Parathyroid adenoma (tissue), 2 donors: ENCODE data around the gene EFNB2.

Source experiments
- H2AFZ ChIP-seq: fragments of 300-600 bp; sonication (generic); one replicate; pipeline ENCODE4 v1.7.0; 2017; ENCODE audit warnings: antibody characterized with exemption, mild to moderate bottlenecking
- H3K27ac ChIP-seq: fragments of 300-600 bp; sonication (generic); one replicate; pipeline ENCODE4 v1.7.0; 2017
- H3K27me3 ChIP-seq: fragments of 300-600 bp; sonication (generic); one replicate; pipeline ENCODE4 v1.7.0; 2017; ENCODE audit warnings: low read length; ENCODE audit not compliant: control insufficient read depth, insufficient read depth
- H3K36me3 ChIP-seq: fragments of 300-600 bp; sonication (generic); one replicate; pipeline ENCODE4 v1.7.0; 2017; ENCODE audit warnings: low read length; ENCODE audit not compliant: control insufficient read depth, insufficient read depth
- H3K4me1 ChIP-seq: fragments of 300-600 bp; sonication (generic); one replicate; pipeline ENCODE4 v1.7.0; 2017; ENCODE audit warnings: control low read depth
- H3K4me2 ChIP-seq: fragments of 300-600 bp; sonication (generic); one replicate; pipeline ENCODE4 v1.7.0; 2017; ENCODE audit warnings: low read length
- H3K4me3 ChIP-seq: fragments of 300-600 bp; sonication (generic); one replicate; pipeline ENCODE4 v1.7.0; 2017; ENCODE audit warnings: low read depth, low read length
- H3K79me2 ChIP-seq: fragments of 300-600 bp; sonication (generic); one replicate; pipeline ENCODE4 v1.7.0; 2017; ENCODE audit warnings: control low read depth
- H3K9ac ChIP-seq: fragments of 300-600 bp; sonication (generic); one replicate; pipeline ENCODE4 v1.7.0; 2017; ENCODE audit warnings: mild to moderate bottlenecking
- H3K9me3 ChIP-seq: fragments of 300-600 bp; sonication (generic); one replicate; pipeline ENCODE4 v1.7.0; 2017; ENCODE audit warnings: low read length; ENCODE audit not compliant: control insufficient read depth
- TF ChIP-seq, protein P1 (sequence below): fragments of 300-600 bp; sonication (generic); IDR thresholded peaks from one replicate; pipeline ENCODE4 v1.7.0; 2017; ENCODE audit warnings: antibody characterized with exemption, mild to moderate bottlenecking
- donor health status: primary hyperparathyroidism.

EFNB2 gene

DNA sequence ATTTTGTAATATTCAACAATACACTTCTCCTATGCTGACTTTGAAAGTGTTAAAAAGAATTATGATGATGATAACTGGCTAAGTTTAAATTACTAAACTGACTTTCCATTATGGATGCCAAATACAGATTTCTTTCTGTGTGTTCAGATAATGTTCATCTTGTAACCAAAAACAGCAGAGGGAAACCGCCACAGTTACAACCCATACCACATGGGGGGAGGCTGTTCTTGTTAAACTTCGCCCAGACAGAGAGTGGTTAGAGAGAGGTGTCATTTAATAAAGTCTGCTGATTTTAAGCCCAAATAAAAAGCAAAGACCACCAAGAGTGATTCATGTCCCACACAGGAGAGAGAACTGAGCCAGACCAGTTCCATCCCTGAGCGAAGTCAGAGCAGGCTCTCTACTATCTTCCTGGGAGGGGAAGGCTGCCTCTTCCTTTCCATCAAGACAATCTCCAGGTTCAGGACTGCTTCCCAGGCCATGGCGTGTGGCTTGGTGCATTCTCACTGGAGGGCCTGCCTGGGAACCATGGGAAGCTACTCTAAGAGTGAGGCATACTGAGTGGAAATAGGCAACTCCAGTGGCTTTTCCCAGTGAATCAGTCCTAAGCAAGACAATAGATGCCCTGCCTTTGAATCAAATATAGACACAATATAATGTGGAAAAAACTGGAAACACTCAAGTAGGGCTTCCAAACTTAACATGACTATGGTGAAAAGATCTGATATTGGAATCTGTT lies 18.2 kb downstream of the EFNB2 start:
- no peaks in the 10 kb centered on the region for H3K36me3 ChIP-seq
- H3K9ac ChIP-seq, result no peak overlapping the region
- no peaks in the 10 kb centered on the region for H3K79me2 ChIP-seq
- H3K4me1 ChIP-seq, result no peaks in the 10 kb centered on the region
- H3K4me2 ChIP-seq, result no peak overlapping the region
- no peak overlapping the region for H2AFZ ChIP-seq
- no peak overlapping the region for H3K27ac ChIP-seq
- TF ChIP-seq, protein P1, sequence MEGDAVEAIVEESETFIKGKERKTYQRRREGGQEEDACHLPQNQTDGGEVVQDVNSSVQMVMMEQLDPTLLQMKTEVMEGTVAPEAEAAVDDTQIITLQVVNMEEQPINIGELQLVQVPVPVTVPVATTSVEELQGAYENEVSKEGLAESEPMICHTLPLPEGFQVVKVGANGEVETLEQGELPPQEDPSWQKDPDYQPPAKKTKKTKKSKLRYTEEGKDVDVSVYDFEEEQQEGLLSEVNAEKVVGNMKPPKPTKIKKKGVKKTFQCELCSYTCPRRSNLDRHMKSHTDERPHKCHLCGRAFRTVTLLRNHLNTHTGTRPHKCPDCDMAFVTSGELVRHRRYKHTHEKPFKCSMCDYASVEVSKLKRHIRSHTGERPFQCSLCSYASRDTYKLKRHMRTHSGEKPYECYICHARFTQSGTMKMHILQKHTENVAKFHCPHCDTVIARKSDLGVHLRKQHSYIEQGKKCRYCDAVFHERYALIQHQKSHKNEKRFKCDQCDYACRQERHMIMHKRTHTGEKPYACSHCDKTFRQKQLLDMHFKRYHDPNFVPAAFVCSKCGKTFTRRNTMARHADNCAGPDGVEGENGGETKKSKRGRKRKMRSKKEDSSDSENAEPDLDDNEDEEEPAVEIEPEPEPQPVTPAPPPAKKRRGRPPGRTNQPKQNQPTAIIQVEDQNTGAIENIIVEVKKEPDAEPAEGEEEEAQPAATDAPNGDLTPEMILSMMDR, result no peak
- no peak overlapping the region for H3K4me3 ChIP-seq
- no peaks in the 10 kb centered on the region for H3K9me3 ChIP-seq
- no peaks in the 10 kb centered on the region for H3K27me3 ChIP-seq

DNA sequence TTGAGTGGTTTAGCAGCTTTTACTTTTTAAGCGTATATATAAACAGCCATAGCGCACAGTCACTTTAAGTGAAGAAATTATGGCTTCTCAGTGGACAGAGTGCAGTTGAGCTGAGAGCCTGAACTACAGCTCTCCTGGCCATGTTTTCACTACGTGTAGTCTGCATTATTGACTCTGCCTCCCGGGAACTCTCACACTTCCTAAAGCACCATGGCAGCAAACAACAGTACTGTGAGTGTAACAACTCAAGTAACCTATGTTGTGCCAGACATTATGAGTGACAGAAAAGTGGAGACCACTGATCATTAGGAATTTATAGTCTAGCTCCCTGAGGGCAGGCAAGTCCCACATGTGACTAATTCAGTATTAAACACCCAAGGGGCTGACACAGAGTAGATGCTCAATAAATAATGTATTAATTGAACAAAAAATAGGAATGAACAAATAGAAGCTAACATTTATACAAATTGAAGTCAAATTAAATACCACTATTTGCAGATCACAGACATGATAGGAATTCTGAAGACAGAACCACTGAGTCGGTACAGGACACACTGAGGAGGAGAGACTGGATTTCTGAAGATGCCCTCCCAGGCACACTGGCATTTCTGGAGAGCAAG lies 19.7 kb downstream of the EFNB2 start:
- no peaks in the 10 kb centered on the region for H3K4me1 ChIP-seq
- TF ChIP-seq, protein P1, result no peak
- H3K4me3 ChIP-seq, result no peak overlapping the region
- no peaks in the 10 kb centered on the region for H3K9me3 ChIP-seq
- no peak overlapping the region for H3K4me2 ChIP-seq
- H2AFZ ChIP-seq, result no peak overlapping the region
- H3K79me2 ChIP-seq, result no peaks in the 10 kb centered on the region
- H3K9ac ChIP-seq, result no peak overlapping the region
- H3K36me3 ChIP-seq, result no peaks in the 10 kb centered on the region
- H3K27ac ChIP-seq, result no peak overlapping the region
- no peaks in the 10 kb centered on the region for H3K27me3 ChIP-seq

DNA sequence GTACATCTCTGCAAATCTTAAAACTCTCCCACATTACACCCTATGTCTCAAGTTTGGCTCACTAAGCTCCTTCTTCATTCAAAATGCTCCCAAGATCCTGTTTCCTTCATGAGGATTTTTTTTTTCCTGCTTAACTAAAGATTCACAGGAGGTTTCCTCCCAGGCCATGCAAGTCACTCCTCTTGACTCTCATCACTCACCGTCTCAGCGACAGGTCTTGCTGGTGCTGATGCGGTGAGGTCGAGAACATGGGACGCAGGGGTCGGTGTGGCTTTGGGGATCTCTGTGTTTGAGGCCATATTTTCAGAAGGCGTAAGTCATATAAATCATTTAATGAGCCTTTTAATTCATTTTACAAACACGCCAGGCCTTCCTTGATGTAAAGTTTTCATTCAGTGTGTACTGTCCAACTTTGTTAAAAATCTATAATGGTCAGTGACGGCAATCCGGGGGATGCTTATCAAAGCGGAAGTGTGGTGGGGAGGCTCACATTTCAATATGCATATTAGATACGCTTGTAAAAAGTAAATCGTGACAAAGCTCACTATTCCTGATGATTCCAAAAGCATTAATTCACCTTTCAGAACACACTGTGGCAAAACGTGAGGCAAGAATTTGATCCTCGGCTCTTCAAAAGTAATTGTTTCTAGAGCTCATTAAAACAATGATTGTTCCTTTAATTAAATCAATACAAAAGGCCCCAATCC lies 20.4 kb downstream of the EFNB2 start:
- Histone ChIP-seq H3K4me1 (no peaks in the 10 kb centered on the region), H3K79me2 (no peaks in the 10 kb centered on the region), H3K27me3 (no peaks in the 10 kb centered on the region), H3K4me2 (no peak overlapping the region), H3K36me3 (no peaks in the 10 kb centered on the region), H3K27ac (no peak overlapping the region), H3K9me3 (no peaks in the 10 kb centered on the region), H2AFZ (no peak overlapping the region), H3K9ac (no peak overlapping the region), H3K4me3 (no peak overlapping the region)
- TF ChIP-seq, protein P1, result no peak

DNA sequence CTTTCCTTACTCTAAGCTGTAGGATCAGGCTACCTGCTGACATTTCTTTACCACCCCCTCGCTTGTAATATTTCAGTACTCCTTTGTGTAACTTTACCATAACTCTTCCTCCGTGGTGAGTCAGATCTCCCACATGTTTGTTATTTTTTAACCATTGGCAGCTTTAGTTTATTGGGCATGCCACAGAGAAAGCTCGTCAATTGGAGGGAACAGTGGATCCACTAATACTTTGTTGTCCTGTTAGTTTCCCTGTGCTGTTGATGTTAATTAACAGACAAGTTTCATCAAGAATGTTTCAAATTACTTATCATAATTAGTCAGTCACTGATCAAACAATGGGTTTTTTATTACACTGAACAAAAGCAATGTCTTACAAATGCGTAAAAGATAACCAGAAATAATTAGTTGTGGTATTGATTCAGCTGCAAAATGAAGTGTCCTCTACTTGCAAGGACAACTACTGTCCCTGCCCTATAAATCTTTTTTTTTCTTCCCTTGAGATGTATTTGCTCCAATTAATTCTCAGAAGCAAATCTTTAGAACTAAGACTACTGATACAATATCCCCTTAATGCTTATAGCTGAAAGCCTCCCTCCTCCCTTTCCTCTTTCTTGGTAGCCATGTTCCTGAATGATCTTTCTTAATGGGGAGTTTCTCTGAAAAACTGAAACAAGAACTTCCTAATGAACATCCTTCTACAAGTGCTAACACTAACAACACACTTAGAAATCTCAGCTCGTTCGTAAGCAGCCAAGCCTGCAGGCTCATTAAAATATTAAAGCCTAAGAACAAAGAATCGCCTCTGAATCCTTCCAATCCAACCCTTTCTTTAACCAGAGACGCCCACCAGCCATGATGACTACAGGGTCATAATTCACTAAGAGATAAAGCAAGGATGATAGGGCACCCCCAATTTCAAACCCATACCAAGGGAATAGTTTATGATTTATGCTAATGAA lies 22.2 kb downstream of the EFNB2 start:
- H3K4me3 ChIP-seq, result no peak overlapping the region
- no peak overlapping the region for H3K27ac ChIP-seq
- H2AFZ ChIP-seq, result no peak overlapping the region
- no peaks in the 10 kb centered on the region for H3K9me3 ChIP-seq
- H3K36me3 ChIP-seq, result no peaks in the 10 kb centered on the region
- no peaks in the 10 kb centered on the region for H3K79me2 ChIP-seq
- no peaks in the 10 kb centered on the region for H3K27me3 ChIP-seq
- no peaks in the 10 kb centered on the region for H3K4me1 ChIP-seq
- TF ChIP-seq, protein P1, result no peak
- no peak overlapping the region for H3K4me2 ChIP-seq
- no peak overlapping the region for H3K9ac ChIP-seq
